Measurements from ENCODE around the gene WWC1.

GRCh38 chr5:168482361-168482760 lies 190.9 kb downstream of the WWC1 start:
- TF ChIP-seq CTCF (IDR thresholded peaks at IDR 0.05) (no peak), POLR2A (IDR thresholded peaks at IDR 0.05) (no peak)

Data from adrenal gland (tissue), 5 donors.